Limb (tissue), 2 donors: ENCODE results near the gene ZNF367.

ENCODE experiments used
- DNase-seq, 2 donors: peaks; one replicate each; pipeline ENCODE4 v3.0.0-alpha.2; 2016; ENCODE audit errors: extremely low spot score in 2 of 2

The ZNF367 gene

GRCh38 chr9:96418083-96418919 lies at the start of gene ZNF367:
Gene ZNF367, minus strand, starts transcription at chr9:96418370. Its CDS starts 338 bp downstream, at chr9:96418032.
- DNase-seq, result peak; percentile 96 to 97

GRCh38 chr9:96467784-96468183 lies 49.6 kb upstream of the ZNF367 start:
- DNase-seq, result no peak

- no peak for DNase-seq
Measured at GRCh38 chr9:96464426-96464825, 46.3 kb upstream of the ZNF367 start.

GRCh38 chr9:96462541-96462940 lies 44.4 kb upstream of the ZNF367 start:
- DNase-seq, result no peak

GRCh38 chr9:96461336-96461735 lies 43.2 kb upstream of the ZNF367 start:
- DNase-seq, result peak in 1 of 2 donors; percentile 42

- DNase-seq, result no peak
Measured at GRCh38 chr9:96460882-96461281, 42.7 kb upstream of the ZNF367 start.

GRCh38 chr9:96460470-96460869 lies 42.3 kb upstream of the ZNF367 start:
- DNase-seq, result no peak

GRCh38 chr9:96459268-96460007 lies 41.3 kb upstream of the ZNF367 start:
- no peak for DNase-seq

GRCh38 chr9:96458226-96458625 lies 40.1 kb upstream of the ZNF367 start:
- no peak for DNase-seq

- no peak for DNase-seq
Measured at GRCh38 chr9:96457266-96457665, 39.1 kb upstream of the ZNF367 start.

GRCh38 chr9:96453625-96454024 lies 35.5 kb upstream of the ZNF367 start:
- DNase-seq, result no peak

- DNase-seq, result peak in 1 of 2 donors; percentile 61
Measured at GRCh38 chr9:96450613-96451528, 32.7 kb upstream of the ZNF367 start.

GRCh38 chr9:96449845-96450612 lies 31.9 kb upstream of the ZNF367 start, which contains the start of gene HABP4:
Gene HABP4, plus strand, starts transcription at chr9:96450169. Its CDS starts 111 bp downstream, at chr9:96450280.
- peak; percentile 97 to 98 for DNase-seq

GRCh38 chr9:96449523-96449844 lies 31.3 kb upstream of the ZNF367 start:
- DNase-seq, result no peak

GRCh38 chr9:96448546-96449170 lies 30.5 kb upstream of the ZNF367 start:
- no peak for DNase-seq

GRCh38 chr9:96447406-96447805 lies 29.2 kb upstream of the ZNF367 start:
- DNase-seq, result no peak

- DNase-seq, result no peak
Measured at GRCh38 chr9:96442491-96442890, 24.3 kb upstream of the ZNF367 start.

GRCh38 chr9:96441798-96442445 lies 23.8 kb upstream of the ZNF367 start:
- DNase-seq, result no peak

GRCh38 chr9:96440671-96441199 lies 22.6 kb upstream of the ZNF367 start:
- no peak for DNase-seq

- no peak for DNase-seq
Measured at GRCh38 chr9:96437454-96437853, 19.3 kb upstream of the ZNF367 start.
